ENCODE results near the gene MMP1.

DNA sequence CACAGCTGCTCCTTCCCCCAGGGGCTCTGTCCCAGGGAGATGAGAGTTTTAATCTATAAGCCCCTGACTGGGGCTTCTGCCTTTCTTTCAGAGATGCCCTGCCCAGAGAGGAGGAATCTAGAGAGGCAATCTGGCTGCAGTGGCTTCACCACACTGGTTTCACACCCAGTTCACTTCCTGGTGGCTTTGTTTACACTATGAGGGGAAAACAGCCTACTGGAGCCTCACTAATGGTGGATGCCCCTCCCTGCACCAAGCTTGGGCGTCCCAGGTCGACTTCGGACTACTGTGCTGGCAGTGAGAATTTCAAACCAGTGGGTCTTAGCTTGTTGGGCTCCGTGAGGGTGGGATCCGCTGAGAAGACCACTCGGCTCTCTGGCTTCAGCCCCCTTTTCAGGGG is 21.5 kb upstream of the MMP1 start:
- TF ChIP-seq, protein P1, sequence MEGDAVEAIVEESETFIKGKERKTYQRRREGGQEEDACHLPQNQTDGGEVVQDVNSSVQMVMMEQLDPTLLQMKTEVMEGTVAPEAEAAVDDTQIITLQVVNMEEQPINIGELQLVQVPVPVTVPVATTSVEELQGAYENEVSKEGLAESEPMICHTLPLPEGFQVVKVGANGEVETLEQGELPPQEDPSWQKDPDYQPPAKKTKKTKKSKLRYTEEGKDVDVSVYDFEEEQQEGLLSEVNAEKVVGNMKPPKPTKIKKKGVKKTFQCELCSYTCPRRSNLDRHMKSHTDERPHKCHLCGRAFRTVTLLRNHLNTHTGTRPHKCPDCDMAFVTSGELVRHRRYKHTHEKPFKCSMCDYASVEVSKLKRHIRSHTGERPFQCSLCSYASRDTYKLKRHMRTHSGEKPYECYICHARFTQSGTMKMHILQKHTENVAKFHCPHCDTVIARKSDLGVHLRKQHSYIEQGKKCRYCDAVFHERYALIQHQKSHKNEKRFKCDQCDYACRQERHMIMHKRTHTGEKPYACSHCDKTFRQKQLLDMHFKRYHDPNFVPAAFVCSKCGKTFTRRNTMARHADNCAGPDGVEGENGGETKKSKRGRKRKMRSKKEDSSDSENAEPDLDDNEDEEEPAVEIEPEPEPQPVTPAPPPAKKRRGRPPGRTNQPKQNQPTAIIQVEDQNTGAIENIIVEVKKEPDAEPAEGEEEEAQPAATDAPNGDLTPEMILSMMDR (IDR thresholded peaks at IDR 0.05): no peak
- TF ChIP-seq POLR2AphosphoS5 (IDR thresholded peaks at IDR 0.05): no peak

Measured in gastroesophageal sphincter (tissue), 3 donors.